Uterus (tissue), 2 donors: Measurements from ENCODE around the gene SNX30.

Experiments
- CTCF ChIP-seq, 4 experiments: fragments of 200-600 bp in 2 of 4; fragments of 450-650 bp in 2 of 4; sonication (generic) in 2 of 4; IDR thresholded peaks; one replicate each; pipeline ENCODE4 v1.5.1; 2016 to 2019; ENCODE audit warnings: antibody characterized with exemption in 4 of 4, mild to moderate bottlenecking in 2 of 4, moderate library complexity in 1 of 4
- POLR2A ChIP-seq, 2 donors: fragments of 450-650 bp; IDR thresholded peaks; one replicate each; pipeline ENCODE4 v1.6.1; 2016; ENCODE audit warnings: antibody characterized with exemption in 2 of 2, mild to moderate bottlenecking in 1 of 2, moderate library complexity in 1 of 2

- TF ChIP-seq CTCF (IDR thresholded peaks at IDR 0.05) (no peak), POLR2A (IDR thresholded peaks at IDR 0.05) (no peak)
Observed at GRCh38 chr9:112846528-112847488, 96.2 kb downstream of the SNX30 start.
